IMR-90 (cell line): ENCODE measurements around the gene USP54.

Experiments
- MAZ ChIP-seq: IDR thresholded peaks from 2 replicates; pipeline ENCODE4 v1.6.1; 2012; ENCODE audit warnings: low read depth, mild to moderate bottlenecking, low read length, improper control_type of control experiment, moderate library complexity, borderline replicate concordance
- MXI1 ChIP-seq: IDR thresholded peaks from 2 replicates; pipeline ENCODE4 v1.6.1; 2012; ENCODE audit warnings: low read depth, mild to moderate bottlenecking, low read length, moderate library complexity, borderline replicate concordance
- NFE2L2 ChIP-seq: fragments of 150-350 bp; IDR thresholded peaks from 2 replicates; pipeline ENCODE4 v1.6.1; 2016; ENCODE audit warnings: low read depth, mild to moderate bottlenecking, low read length
- RCOR1 ChIP-seq: IDR thresholded peaks from 2 replicates; pipeline ENCODE4 v1.6.1; 2012; ENCODE audit warnings: mild to moderate bottlenecking, low read length, improper control_type of control experiment; ENCODE audit not compliant: insufficient replicate concordance
- TF ChIP-seq, protein P1 (sequence below): conservative IDR thresholded peaks from 2 replicates; pipeline ENCODE4 v1.5.1; 2012; ENCODE audit warnings: mild to moderate bottlenecking, low read depth, low read length, improper control_type of control experiment

DNA sequence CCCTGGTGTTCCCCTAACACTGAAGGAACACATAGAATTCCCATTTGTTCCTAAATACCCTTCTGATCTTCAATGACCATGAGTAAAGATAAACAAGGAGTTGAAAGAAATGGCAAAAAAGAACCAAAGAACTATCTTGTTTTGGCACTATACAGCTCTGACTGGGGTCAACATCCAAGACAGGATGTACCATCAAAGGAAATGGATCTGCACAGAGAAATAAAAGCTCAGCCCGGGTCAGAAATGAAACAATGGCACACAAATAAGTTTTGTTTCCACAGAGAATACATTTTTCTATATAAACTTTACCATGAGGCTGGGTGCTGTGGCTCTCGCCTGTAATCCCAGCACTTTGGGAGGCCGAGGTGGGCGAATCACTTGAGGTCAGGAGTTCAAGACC is 18.0 kb upstream of the USP54 start:
- TF ChIP-seq NFE2L2 (no peak), RCOR1 (no peak), MXI1 (no peak), MAZ (no peak)
- TF ChIP-seq, protein P1, sequence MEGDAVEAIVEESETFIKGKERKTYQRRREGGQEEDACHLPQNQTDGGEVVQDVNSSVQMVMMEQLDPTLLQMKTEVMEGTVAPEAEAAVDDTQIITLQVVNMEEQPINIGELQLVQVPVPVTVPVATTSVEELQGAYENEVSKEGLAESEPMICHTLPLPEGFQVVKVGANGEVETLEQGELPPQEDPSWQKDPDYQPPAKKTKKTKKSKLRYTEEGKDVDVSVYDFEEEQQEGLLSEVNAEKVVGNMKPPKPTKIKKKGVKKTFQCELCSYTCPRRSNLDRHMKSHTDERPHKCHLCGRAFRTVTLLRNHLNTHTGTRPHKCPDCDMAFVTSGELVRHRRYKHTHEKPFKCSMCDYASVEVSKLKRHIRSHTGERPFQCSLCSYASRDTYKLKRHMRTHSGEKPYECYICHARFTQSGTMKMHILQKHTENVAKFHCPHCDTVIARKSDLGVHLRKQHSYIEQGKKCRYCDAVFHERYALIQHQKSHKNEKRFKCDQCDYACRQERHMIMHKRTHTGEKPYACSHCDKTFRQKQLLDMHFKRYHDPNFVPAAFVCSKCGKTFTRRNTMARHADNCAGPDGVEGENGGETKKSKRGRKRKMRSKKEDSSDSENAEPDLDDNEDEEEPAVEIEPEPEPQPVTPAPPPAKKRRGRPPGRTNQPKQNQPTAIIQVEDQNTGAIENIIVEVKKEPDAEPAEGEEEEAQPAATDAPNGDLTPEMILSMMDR: no peak
